GM23248 (cell line): Measurements from ENCODE around the gene INO80C. TPM values are rescaled to one million over a fixed set of nuclear protein-coding genes. Genes with fewer than 3 reads are reported as not detected.
"Not testable (repeated sequence)": the region's sequence is repeated elsewhere in the genome, so short reads cannot be mapped to it uniquely, and the experiment has no call there.

ENCODE experiments used
- DNase-seq: peaks from one replicate; pipeline ENCODE4 v3.0.0-alpha.2; 2015
- H2AFZ ChIP-seq: fragments of 200-600 bp; sonication (generic); 2 replicates; pipeline ENCODE4 v1.6.1; 2016; ENCODE audit warnings: antibody characterized with exemption
- H3F3A ChIP-seq: fragments of 200-600 bp; sonication (generic); 2 replicates; pipeline ENCODE4 v1.6.1; 2016; ENCODE audit warnings: mild to moderate bottlenecking, antibody characterized with exemption, mixed run types; ENCODE audit not compliant: insufficient read depth
- H3K27ac ChIP-seq: fragments of 200-600 bp; sonication (generic); 2 replicates; pipeline ENCODE4 v1.5.1; 2016; ENCODE audit warnings: mild to moderate bottlenecking
- H3K27me3 ChIP-seq: fragments of 200-600 bp; sonication (generic); replicated peaks from 2 replicates; pipeline ENCODE4 v1.6.1; 2016; ENCODE audit warnings: mild to moderate bottlenecking; ENCODE audit not compliant: insufficient read depth
- H3K36me3 ChIP-seq: fragments of 200-600 bp; sonication (generic); 2 replicates; pipeline ENCODE4 v1.6.1; 2016; ENCODE audit warnings: low read depth, mild to moderate bottlenecking
- H3K4me1 ChIP-seq: fragments of 200-600 bp; sonication (generic); 2 replicates; pipeline ENCODE4 v1.6.1; 2016; ENCODE audit warnings: mild to moderate bottlenecking; ENCODE audit not compliant: insufficient read depth
- H3K4me2 ChIP-seq: fragments of 200-600 bp; sonication (generic); one replicate; pipeline ENCODE4 v1.6.1; 2016; ENCODE audit warnings: mild to moderate bottlenecking; ENCODE audit not compliant: unreplicated experiment
- H3K4me3 ChIP-seq: fragments of 200-600 bp; sonication (generic); 2 replicates; pipeline ENCODE4 v1.5.1; 2016; ENCODE audit warnings: mild to moderate bottlenecking
- H3K79me2 ChIP-seq: fragments of 200-600 bp; sonication (generic); 2 replicates; pipeline ENCODE4 v1.6.1; 2016; ENCODE audit warnings: mild to moderate bottlenecking; ENCODE audit not compliant: insufficient read depth
- H3K9ac ChIP-seq: fragments of 200-600 bp; sonication (generic); 2 replicates; pipeline ENCODE4 v1.6.1; 2016; ENCODE audit warnings: mild to moderate bottlenecking
- H3K9me2 ChIP-seq: fragments of 200-600 bp; sonication (generic); 2 replicates; pipeline ENCODE4 v1.6.1; 2016; ENCODE audit warnings: mixed run types, mild to moderate bottlenecking, moderate library complexity; ENCODE audit not compliant: insufficient read depth
- H3K9me3 ChIP-seq: fragments of 200-600 bp; sonication (generic); one replicate; pipeline ENCODE4 v1.6.1; 2017; ENCODE audit warnings: low read depth
- H4K20me1 ChIP-seq: fragments of 200-600 bp; sonication (generic); 2 replicates; pipeline ENCODE4 v1.6.0; 2016; ENCODE audit not compliant: insufficient read depth
- EZH2 ChIP-seq: fragments of 200-600 bp; sonication (generic); IDR thresholded peaks from 2 replicates; pipeline ENCODE4 v1.6.1; 2018; ENCODE audit warnings: antibody characterized with exemption, mild to moderate bottlenecking; ENCODE audit not compliant: insufficient read depth, poor library complexity, severe bottlenecking
- EZH2phosphoT487 ChIP-seq: fragments of 200-600 bp; sonication (generic); IDR thresholded peaks from 2 replicates; pipeline ENCODE4 v1.6.1; 2018; ENCODE audit warnings: antibody characterized with exemption, moderate library complexity, mild to moderate bottlenecking, low read depth; ENCODE audit not compliant: insufficient read depth
- WGBS, 2 experiments: methylation state at CpG; one replicate each; pipeline ENCODE4 v1.1.6; 2015 to 2017; ENCODE audit warnings: low lambda C conversion rate in 2 of 2, low coverage in 1 of 2; ENCODE audit errors: missing lambda C conversion rate in 2 of 2; 5-methylcytosine and 5-hydroxymethylcytosine counted together
- in situ Hi-C: fragments of 300-500 bp; cut with MboI; formaldehyde crosslinking; loops from 2 replicates; pipeline ENCODE4 v1.15.0; 2020
- polyA plus RNA-seq: library from polyadenylated mRNA; unstranded; fragments of >200 nt; fragmentation: Nextera tagmentation; extraction: Ambion mirVana; gene quantifications from 2 replicates; pipeline ENCODE4 v1.2.1, GENCODE V29; 2016
- total RNA-seq: library from RNA; depleted of rRNA; stranded (reverse); fragments of >200 nt; shearing (Covaris generic); gene quantifications from 2 replicates; pipeline ENCODE4 v1.2.3, GENCODE V29; 2014

INO80C gene
- total and polyA plus RNA-seq, 2 experiments from 2014 or later: 0.97 to 9.4 TPM

DNA sequence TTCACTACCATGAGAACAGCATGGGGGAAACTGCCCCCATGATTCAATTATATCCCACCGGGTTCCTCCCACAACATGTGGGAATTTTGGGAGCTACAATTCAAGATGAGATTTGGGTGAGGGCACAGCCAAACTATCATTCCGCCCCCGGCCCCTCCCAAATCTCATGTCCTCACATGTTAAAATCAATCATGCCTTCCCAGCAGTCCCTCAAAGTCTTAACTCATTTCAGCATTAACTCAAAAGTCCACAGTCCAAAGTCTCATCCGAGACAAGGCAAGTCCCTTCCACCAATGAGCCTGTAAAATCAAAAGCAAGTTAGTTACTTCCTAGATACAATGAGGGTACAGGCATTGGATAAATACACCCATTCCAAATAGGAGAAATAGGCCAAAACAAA, 10.2 kb downstream of the INO80C start:
- H3K27me3 ChIP-seq, H3K4me2 ChIP-seq, H3K36me3 ChIP-seq, in situ Hi-C loops, H3K9me3 ChIP-seq, H3F3A ChIP-seq, H4K20me1 ChIP-seq, DNase-seq, H3K9me2 ChIP-seq, H3K27ac ChIP-seq, H3K4me3 ChIP-seq, H3K4me1 ChIP-seq, H2AFZ ChIP-seq, H3K9ac ChIP-seq: not testable (repeated sequence)
- H3K79me2 ChIP-seq: peaks cover 14% of the 10 kb centered on the region
- 92 to 94% methylated on average over 4 of the region's 4 CpGs for WGBS, 2 experiments

DNA sequence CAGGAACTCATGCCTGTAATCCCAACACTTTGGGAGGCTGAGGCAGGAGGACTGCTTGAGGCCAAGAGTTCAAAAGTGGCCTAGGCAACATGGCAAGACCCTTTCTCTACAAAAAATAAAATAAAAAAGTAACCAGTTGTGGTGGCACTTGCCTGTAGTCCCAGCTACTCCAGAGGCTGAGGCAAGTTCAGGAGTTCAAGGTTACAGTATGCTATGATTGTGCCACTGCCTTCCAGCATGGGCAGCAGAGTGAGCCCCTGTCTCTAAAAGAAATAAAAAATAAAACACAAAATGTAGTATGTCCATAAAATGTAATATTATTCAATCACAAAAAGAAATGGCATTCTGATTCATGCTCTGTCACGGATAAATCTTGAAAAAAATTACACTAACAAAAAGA, 11.9 kb downstream of the INO80C start:
- TF ChIP-seq EZH2phosphoT487 (no peak), EZH2 (no peak)
- in situ Hi-C loops: no loop called here
- Histone ChIP-seq H3K4me2 (no peak overlapping the region), H4K20me1 (no peaks in the 10 kb centered on the region), H3K27me3 (no peaks in the 10 kb centered on the region), H3K9me2 (no peaks in the 10 kb centered on the region), H2AFZ (no peak overlapping the region), H3K27ac (no peak overlapping the region), H3K9ac (no peak overlapping the region), H3F3A (no peaks in the 10 kb centered on the region), H3K9me3 (no peaks in the 10 kb centered on the region), H3K4me3 (no peak overlapping the region), H3K79me2 (peaks cover 11% of the 10 kb centered on the region), H3K36me3 (no peaks in the 10 kb centered on the region), H3K4me1 (no peaks in the 10 kb centered on the region)
- WGBS, 2 experiments: 92 to 95% methylated on average over 1 of the region's 1 CpG
- no peak for DNase-seq

DNA sequence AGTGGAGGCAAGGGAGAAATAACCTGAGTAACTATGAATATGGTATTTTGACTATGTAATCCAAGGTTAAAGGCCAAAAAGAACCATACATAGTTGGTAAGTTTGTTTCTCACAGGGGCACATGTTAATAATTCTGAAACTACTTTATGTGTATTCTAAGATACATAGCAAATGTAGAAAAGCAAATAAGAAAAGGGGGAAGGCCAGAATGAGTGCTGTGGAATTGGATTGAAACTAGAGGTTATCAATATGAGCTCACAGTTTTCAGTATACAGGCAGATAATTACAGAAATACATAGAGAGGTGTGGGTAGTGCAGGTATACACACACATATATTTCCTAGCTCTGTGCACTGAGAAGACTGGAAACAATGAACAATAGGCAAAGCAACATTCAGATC, 13.7 kb downstream of the INO80C start:
- no peaks in the 10 kb centered on the region for H4K20me1 ChIP-seq
- no peak overlapping the region for H3K4me2 ChIP-seq
- no peak overlapping the region for H2AFZ ChIP-seq
- H3K36me3 ChIP-seq: no peaks in the 10 kb centered on the region
- H3K4me1 ChIP-seq: peaks cover 6% of the 10 kb centered on the region
- TF ChIP-seq EZH2 (no peak), EZH2phosphoT487 (no peak)
- H3K9ac ChIP-seq: no peak overlapping the region
- H3K27ac ChIP-seq: no peak overlapping the region
- no peaks in the 10 kb centered on the region for H3K9me2 ChIP-seq
- in situ Hi-C loops: no loop called here
- H3K79me2 ChIP-seq: peaks cover 8% of the 10 kb centered on the region
- H3F3A ChIP-seq: peaks cover 5% of the 10 kb centered on the region
- no peak for DNase-seq
- no peak overlapping the region for H3K4me3 ChIP-seq
- H3K9me3 ChIP-seq: no peaks in the 10 kb centered on the region
- H3K27me3 ChIP-seq: no peaks in the 10 kb centered on the region

DNA sequence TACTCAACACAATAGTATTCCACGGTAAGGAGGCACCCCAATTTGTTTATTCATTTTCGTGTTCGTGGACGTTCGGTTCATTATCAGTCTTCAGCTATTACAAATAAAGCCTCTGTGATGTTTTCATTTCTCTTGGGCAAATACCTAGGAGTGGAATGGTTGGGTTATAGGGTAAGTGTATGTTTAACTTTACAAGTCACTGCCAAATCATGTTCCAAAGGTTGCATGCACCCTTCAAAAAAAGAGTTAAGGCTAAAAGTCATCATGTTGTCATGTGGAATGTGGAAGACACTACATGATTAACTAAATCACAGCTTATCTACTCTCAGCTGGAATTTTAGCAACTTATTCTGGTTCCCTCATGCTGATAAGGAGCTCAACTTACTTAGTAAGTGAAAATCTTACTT, 15.8 kb downstream of the INO80C start:
- Histone ChIP-seq H3F3A (peaks cover 23% of the 10 kb centered on the region), H3K27me3 (no peaks in the 10 kb centered on the region), H3K79me2 (peaks cover 8% of the 10 kb centered on the region; the same call in 1 of the 2 replicates), H3K4me1 (peaks cover 21% of the 10 kb centered on the region), H4K20me1 (no peaks in the 10 kb centered on the region), H3K4me2 (no peak overlapping the region), H3K9ac (no peak overlapping the region), H3K4me3 (no peak overlapping the region), H3K36me3 (no peaks in the 10 kb centered on the region), H3K27ac (no peak overlapping the region), H3K9me3 (no peaks in the 10 kb centered on the region), H2AFZ (no peak overlapping the region), H3K9me2 (no peaks in the 10 kb centered on the region)
- no peak for DNase-seq
- in situ Hi-C loops: no loop called here
- TF ChIP-seq EZH2phosphoT487: no peak
- TF ChIP-seq EZH2: no peak
- WGBS, 2 experiments: 97 to 99% methylated on average over 5 of the region's 5 CpGs

DNA sequence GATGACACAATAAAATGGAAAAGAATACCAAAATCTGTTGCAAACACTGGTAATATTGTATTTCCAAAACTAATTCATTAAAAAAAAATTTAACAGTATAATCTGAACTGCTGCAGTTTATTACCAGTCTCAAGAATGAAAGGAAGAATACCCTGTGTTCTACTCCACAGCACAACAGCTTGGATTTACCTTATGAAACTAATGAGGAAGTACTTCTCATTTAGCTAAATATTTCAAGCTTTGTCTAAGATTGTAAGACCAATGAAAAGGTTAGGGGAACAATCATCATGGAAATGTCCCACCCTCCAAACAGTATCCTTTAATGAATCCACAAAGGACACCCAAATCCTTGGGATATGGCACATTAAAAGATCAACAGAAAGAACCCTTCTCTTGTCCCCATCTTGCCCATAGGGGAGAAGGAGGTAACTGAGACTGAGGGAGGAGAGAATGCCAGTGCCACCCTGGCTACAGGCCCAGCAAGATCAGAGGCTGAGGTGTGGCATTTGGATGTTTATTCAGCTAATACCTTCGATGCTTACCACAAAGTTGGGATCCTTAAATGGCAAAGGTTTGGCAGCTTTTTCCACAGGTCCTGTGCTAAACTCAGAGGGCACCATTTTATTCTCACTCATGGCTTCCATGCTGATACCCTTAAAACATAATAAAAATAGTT, 17.7 kb downstream of the INO80C start:
- Histone ChIP-seq H3K4me2 (no peak overlapping the region), H3K4me1 (peaks cover 21% of the 10 kb centered on the region), H3F3A (peaks cover 23% of the 10 kb centered on the region), H3K4me3 (no peak overlapping the region), H2AFZ (no peak overlapping the region), H3K27me3 (no peaks in the 10 kb centered on the region), H3K79me2 (peaks cover 12% of the 10 kb centered on the region; the same call in 1 of the 2 replicates), H4K20me1 (no peaks in the 10 kb centered on the region), H3K36me3 (no peaks in the 10 kb centered on the region), H3K9me2 (no peaks in the 10 kb centered on the region), H3K9me3 (no peaks in the 10 kb centered on the region), H3K9ac (no peak overlapping the region), H3K27ac (no peak overlapping the region)
- no peak for DNase-seq
- TF ChIP-seq EZH2 (no peak), EZH2phosphoT487 (no peak)
- in situ Hi-C loops: no loop called here
- WGBS, 2 experiments: 94 to 100% methylated on average over 1 of the region's 1 CpG
